Cortex of kidney (tissue), 1 donor: ENCODE results near the gene WBP2.

ENCODE experiments used
- DNase-seq: peaks from one replicate; lab custom pipeline; 2025; lab: John Stamatoyannopoulos, UW

WBP2 gene

DNA sequence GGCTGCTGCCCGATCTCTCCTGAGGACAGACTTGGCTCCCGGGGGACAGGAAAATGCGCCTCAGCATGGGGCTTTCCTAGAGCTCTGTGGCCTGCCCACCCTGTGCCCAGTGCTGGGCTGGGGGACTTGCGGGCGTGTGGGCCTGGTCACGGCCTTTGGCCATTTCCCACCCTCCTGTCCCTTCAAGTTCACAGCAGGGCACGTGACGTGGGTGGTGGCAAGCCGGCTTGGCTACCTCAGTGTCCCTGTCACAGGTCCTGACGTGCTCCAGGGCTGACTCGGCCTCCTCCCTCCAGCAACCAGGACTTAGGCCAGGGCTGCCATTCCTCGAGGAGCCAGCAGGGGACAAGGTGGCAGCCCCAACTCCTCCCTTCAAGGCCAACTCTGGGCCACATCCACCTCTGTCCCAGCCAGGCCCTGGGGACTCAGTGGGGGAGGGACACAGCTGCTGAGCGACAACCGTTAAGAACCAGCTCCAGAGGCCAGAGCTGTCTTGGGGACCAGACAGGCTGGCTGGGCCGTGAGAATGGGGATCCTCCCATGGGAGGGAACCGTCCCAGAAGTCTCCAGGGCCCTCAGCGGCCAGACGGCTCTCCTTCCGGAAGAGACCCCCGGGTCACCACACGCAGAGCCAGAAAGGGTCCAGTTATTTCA is 9.9 kb downstream of the WBP2 start:
- no peak for DNase-seq

DNA sequence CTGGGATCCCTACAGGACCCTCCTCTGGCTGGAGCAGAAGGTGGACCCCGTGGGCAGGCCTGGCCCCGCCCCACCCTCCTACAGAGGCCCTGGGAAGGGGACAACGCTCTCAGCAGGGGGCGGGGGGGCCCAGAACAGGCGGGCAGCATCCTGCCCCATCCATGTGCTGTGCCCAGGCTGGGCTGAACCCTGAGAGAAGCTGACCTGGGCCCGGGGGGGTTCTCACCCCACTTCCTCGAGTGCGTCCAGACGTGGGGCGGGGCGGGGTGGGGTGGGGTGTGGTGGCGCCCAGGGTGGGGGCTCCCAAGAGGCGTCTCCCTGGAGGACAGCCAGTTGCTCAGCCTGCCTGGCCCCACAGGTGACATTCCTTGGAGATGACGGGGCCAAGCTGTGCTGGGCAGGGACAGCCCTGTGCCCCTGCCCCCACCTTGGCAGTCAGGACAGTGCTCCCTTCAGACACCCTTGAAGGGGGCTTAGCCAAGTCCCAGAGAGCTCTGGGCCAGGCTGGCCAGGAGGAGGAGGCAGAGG is 10.5 kb downstream of the WBP2 start:
- DNase-seq: no peak

DNA sequence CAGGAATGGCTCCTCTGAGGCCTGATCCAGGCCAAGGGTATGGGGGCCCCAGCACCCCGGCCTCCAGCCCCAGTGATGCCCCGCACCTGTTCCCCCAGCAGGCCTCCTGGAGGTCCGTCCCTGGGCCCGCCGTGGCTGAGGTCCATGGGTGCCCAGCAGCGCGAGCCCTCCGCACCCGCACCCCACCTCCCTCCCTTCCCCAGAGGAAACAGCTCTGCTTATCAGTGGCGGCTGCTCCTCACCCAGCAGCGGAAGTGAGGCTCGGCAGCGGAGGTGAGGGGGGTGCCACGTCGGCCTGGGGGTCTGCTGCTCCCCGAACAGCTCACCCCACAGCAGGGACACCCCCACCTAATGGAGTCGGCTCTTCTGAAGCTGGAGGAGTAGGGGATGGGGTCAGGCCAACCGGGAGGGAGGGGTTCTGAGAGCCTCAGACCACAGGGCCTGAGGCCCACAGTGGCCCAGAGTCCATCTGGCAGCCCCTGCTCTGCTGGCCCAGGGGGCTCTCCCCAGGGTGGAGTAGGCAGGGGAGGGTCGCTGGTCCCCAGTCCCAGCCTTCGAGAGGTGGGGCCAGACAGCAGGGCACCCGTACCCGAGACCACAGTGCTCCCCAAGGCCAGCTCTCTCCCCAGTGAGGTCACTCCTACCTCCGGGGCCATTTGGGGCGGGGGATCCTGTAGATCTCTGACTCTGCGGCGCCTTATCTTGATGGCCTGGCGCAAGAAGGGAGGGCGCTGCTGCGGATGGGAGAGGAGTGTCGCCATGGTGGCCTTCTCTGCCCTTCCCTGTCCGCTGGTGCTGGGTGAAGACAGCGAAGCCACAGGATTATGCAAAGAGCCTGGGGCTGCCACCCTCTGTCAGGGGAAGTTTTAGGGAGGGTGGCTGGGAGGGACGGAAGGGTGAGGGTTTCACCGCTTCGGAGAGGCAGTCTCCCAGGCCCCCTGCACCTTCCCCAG is 11.3 kb downstream of the WBP2 start, which contains the start of gene UNC13D:
TSS of gene UNC13D (minus strand) at position 828 of the 953 bp plus-strand sequence. CDS start at position 761, 67 bp downstream.
- DNase-seq: no peak

DNA sequence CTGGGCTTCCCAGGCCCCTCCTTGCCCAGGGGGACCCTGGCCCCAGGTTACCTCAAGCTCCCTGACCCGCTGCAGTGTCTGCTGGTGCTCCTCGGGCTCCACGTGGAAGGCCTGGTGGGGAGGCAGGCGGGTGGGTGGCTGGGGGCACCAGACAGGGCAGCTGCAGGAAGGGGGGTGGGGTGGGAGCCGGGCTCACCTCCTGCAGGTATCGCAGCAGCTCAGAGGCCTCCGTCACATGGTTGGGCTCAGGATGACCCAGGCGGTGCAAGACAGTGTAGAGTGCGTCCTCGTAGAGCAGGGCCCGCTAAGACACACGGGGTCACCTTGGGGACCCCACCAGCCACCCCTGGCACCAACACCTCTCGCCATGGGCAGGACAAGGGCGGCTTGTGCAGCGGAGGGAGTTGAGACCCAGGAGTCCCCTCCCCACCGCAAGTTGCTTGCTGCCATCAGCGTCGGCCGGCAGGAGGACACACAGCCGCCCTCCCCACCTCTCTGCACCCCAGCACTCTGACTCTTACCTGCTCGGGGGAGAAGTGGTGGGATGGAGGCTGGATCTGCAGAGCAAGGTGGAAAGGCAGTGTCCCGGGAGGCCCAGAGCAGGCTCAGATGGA is 12.1 kb downstream of the WBP2 start:
- no peak for DNase-seq

DNA sequence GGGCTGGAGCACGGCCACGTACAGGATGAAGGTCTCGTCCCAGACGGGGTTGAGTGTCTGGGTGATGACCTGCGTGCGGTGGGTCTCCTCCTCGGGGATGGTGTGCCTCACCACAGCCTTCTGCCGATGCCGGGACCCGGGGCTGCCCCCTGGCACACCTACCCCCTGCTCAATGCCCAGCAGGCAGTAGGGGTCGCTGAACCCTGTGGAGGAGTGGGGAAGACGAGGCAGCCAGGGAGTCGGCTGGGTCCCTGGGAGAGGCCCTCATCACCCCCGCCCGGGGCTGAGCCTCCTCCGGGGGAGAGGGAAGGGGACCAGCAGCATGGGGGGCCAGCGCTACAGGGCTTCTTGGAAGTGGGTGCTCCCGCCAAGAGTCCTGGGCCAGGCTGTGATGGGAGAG is 12.7 kb downstream of the WBP2 start:
- no peak for DNase-seq

DNA sequence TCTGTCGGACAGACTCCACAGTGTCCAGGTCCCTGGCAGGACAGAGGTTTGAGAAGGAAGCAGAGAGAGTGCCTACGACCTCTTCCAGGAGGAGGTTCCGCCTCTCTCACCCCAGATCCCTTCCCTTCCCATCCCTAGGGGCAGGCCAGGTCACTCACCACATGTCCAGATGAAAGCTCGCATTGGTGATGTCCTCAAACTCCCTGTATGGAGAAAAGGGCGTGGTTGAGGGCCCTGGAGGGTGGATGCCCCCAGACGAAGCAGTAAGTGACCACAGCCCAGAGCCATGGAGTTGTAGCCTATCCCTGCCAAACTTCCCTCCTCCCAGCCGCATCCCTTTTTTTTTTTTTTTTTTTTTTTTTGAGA is 14.4 kb downstream of the WBP2 start:
- DNase-seq: no peak

DNA sequence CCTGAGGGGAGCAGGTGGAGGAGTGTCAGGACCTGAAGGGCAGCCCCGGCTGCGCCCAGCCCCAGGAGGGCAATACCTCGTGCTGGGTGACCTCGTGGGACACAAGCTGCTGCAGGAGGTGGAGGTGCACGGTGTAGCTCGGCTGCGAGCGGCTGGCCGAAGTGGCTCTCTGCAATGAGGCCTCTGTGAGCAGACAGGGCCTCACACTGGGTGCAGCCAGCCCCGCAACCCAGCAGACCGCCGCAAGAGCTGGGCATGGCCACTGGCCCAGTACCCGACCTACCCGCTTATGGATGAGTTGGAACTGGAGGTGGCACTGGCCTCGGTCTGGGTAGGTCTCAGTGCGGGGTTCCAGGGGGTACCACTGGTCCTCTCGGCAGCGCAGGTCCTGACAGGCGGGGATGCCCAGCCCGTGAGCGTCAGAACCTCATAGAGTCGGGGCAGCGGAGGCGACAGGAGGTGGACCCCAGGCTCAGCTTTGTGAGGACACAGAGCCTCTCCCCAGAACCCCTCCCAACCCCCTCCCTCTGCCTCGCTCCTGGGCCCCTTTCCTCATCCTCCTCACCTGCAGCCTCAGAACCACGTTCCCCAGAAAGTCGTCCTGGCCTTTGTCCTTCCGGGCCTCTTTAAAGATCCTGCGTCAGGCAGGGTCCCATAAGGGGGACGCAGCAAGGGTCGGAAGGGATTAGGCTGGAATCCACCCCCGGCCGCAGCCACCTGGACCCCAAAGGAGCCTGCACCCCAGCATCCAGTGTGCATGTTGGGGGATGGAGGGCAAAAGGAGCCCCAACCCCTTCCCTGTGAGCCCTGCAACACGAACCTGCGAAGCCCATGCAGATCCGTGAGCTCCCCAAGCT is 15.0 kb downstream of the WBP2 start:
- no peak for DNase-seq

DNA sequence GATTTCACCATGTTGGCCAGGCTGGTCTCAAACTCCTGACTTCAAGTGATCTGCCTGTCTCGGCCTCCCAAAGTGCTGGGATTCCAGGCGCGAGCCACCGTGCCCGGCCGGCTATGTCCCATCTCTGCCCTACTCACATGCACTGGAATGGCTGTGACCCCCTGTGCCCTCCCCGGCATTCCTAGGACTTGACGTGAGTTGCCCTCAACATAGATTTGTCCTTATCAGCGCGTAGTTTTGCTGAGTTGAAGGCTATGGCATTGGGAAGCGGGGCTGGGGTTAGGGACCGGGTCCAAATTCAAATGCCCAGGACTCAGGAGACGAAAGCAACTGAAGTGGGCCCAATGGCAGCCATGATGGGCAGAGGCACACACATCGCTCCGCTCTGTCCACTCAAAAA is 16.7 kb downstream of the WBP2 start:
- DNase-seq: no peak

DNA sequence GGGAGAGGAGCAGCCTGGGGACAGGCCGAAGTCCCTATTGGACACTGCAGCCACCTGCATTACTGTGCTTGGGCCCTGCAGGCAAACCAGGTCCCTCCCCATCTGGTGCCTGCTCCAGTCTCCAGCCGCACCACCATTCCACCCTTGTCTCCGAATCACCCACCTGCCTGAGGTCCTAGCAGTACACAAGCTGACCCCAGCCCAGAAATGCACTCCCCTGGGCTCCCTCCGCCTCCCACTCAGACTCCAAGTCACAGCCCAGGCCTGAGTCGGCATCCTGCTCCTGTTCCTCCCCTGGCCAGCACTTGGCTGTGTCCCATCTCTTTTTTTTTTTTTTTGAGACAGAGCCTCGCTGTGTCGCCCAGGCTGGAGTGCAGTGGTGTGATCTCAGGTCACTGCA is 17.2 kb downstream of the WBP2 start:
- DNase-seq: no peak

DNA sequence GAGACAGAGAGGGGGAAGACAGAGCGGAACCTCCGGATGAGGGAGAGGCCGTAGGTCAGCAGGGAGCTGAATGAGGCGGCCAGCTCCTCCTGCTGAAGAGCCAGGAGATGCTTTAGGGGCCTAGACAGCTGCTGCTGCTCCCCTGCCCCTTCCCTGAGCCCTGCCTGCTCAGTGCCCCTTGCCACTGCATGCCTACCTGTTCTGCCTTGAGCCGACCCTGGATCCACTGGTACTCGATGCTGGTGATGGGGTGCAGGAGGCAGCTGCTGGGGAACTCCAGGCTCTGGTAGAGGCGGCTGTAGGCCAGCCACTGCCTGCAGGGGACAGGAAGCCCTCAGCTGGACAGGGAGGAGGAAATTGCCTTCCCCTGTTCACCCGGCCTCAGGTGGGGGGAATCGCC is 18.5 kb downstream of the WBP2 start:
- no peak for DNase-seq

DNA sequence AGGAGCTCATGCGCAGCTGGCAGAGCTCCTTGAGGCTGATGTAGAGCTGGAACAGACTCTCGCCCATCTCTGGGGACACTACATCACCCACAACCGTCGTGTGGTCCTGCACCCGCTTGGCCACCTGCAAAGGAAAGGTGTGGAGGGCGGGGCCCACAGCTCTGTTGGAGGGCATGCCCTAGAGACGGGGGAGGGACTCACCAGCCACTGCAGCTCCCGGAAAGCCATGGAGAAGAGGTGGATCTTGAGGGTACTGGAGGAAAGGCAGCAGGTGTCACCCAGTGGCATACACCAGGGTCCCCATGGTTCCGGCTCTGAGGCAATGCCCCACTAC is 19.5 kb downstream of the WBP2 start:
- no peak for DNase-seq

DNA sequence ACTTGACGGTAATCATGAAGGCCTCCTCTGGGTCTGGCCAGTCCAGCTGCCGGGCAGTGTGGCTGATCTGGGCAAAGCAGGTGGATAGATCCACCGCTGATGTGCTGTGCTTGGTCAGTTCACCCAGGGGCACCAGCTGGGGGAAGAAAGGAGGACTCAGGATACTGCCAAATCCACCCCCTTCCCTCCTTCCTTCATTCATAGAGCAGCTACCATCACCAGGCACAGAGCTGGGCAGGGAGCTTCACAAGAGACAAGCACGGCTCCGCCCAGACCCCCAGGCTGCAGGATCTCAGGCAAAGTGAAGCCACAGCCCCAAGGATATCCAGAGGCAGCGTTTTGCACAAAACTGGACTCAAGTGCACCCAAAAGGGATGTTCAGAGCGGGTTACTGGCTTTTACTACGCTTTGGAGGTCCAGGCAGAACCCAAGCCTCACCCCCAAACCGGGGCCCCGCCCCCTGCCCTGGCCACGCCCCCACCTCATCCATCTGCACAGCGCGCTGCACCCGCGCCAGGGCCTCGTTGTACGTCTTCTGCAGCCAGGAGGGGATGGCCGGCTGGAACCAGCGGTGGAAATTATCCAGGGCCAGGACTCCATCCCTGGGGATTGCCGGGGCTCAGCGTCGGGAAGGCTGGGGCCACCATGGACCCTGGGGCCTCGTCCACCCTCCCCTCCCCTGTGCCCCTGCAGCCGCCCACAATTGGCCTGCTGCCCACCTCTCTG is 20.0 kb downstream of the WBP2 start:
- no peak for DNase-seq

DNA sequence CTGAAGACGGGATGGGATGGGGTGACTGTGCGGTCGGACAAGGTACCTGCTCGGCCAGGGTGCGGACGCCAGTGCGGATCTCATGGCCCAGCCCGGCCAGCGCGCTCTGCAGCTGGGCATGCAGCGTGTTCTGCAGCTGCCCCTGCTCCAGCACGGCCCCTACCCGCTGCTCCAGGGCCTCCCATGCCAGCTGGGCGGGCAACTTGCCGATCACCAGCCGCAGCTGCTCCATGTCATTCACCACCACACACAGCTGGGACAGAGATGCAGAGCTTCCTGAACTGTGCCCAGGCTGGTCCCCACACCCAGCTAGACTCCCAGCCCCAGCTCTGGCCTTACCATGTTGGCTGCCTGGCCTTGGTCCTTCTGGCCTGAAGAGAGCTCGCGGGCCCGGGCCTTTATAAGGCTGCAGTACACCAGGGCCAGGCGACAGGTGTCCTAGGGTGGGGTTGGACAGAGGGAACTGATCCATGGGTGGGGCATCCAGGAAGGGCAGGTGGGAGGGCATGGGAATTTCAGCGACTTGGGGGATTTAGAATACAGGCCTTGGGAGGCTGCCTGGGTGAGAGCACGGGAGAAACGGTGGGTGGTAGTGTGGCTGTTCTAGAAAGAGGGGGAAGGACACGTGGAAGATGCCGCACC is 20.7 kb downstream of the WBP2 start:
- no peak for DNase-seq

DNA sequence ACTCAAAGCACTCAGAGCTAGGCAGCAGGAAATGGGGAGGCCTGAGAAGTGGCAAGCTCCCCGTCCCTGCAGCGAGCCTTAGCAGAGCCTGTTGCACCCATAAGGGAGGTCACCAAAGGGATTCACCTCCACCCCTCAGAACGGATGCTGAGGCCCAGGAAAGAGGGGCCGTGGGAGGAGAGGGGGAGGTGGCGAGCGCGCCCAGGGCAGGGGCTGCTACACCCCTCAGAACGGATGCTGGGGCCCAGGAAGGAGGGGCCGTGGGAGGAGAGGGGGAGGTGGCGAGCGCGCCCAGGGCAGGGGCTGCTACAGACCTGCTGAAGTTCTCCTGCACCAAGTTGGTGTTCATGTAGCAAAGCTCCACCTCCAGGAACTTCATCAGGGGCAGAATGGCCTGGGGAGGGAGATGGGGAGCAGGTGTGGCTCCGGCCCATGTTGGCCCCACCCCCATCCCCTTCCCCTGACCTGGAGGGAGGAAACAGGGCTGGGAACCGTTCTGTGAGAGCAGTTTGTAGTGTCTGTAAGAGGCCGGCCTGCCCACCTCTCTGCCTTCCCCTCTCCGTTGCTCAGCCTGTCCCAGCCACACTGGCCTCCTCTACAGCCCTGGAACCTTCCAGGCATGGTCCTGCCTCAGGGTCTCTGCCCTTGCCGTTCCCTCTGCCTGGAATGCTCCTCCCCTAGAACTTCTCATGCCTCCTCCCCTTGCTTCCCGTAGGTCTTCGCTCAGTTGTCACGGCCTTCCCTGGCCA is 22.3 kb downstream of the WBP2 start:
- DNase-seq: no peak

DNA sequence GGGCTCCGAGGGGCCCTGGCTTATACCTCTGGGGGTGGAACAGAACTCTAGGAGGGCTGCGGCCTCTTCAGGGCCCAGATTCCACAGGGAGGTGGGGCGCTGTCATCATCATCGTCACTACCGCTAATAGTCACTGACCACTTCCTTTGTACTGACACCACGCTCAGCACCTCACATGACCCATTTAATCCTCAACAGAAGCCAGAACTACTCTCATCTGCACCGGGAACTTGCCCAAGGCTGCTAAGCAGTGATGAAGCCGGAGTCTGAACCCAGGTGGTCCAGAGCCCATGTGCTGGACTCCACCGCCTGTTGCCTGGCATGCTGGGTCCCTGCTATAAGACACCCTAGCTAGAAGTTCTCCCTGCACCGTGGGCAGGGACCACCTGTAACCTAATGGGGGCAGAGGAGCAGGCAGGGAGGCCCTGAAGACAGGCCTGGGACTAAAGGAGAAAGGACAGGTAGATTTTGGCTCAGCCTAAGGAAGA is 22.9 kb downstream of the WBP2 start:
- no peak for DNase-seq

DNA sequence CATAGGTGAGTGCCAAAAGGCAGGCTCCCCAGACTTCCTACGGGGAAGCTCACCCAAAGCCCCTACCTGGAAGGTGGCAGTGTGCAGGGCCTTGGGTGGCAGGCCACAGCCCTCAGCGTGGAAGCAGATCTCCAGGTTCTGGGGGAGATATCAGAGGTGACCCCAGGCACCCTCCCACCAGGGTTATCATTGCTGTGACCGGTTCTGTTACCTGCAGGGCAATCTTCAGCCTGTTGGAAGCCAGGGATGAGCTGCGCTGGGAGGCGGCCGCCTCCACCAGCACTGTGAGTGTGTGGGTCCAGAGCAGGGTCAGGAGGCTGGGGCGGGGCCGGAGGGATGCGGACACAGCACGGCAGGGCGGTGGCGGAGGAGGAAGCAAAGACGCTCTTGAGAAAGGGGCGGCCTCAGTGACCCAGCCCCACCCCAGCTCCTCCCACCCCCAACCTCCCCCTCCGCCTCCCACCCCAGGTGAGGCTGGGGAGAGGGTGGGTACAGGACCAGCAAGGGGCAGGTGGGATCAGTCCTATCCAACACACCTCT is 24.0 kb downstream of the WBP2 start:
- DNase-seq: no peak

DNA sequence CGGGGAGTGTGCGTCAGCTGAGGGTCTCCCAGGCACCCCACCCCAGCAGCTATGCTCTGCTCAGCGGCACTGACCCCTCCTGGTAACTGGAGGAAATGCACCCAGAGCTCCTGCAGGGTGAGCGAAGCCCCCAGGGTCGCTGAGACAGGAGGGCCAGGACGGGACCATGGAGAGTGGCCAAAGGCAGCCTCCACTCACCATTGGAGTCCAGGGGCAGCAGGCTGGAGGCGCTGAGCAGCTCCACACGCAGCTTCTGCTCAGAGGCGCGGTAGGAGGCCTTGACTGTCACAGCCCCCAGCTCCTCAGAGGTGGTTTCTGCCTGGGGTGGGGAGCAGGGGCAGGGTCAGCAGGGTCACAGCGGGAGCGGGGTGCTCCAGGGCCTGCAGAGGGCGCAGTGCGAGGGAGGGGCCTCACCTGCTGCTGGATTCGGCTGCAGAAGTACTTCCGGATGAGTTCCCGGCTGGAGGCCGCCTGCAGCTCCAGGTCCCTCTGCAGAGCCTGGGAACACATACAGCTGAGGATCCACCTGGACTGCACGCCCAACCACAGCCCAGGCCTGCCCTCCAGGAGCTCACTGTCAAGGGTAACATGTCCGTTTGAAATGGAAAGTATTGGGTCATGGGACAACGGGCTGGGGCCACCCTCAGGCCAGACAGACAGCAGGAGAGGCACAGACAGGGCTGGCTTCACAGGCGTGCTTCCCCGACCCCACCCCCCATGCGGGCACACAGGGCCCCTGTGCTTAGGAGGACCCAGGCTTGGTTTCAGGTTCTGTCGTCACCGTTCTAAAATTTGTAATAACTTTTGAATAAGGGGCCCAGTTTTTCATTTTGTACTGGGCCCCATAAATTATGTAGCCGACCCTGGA is 24.7 kb downstream of the WBP2 start:
- no peak for DNase-seq

DNA sequence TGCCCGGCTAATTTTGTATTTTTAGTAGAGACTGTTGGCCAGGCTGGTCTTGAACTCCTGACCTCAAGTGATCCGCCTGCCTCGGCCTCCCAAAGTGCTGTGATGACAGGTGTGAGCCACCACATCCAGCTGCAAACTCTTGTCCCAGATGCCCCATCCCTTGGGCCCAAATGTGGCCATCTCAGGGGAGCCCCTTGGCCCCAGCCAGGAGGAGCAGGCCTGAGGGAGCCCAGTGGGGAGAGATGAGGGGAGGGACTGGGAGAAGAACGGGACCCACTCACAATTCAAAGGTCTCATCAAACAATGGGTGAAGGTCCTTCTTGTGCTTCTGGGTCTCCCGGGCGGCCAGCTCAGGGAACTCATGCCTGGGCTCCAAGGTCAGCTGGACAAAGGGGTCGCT is 25.4 kb downstream of the WBP2 start:
- DNase-seq: no peak

DNA sequence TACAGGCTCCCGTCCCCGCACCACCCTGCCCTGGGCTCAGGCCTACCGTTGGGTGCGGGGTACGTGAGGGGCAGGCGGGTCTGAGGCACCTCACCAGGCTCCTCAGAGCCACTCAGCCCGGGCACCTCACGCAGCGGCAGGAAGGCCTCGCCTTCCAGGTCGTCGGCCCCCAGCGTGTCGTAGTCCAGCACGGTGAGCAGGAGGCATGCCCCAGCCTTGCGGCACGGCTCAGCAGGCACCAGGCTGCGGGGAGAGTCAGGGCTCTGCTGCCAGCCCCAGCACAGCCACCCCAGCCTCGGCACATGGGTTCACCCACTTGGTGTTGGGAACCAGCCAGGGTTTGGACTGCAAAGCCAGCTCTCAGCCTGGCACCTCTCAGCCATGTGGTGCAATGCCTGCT is 26.4 kb downstream of the WBP2 start:
- no peak for DNase-seq
